Adipose tissue (tissue), 3 donors: Measurements from ENCODE around the gene FILIP1. TPM values are rescaled to one million over a fixed set of nuclear protein-coding genes. Genes with fewer than 3 reads are reported as not detected.

Source experiments
- H3K27ac ChIP-seq: one replicate; pipeline ENCODE4 v1.5.1; 2013; ENCODE audit warnings: low read depth, low read length
- WGBS, 3 donors: extraction: QIAGEN DNeasy Blood & Tissue Kit; methylation state at CpG; one replicate each; pipeline ENCODE4 v1.1.7; 2013; 5-methylcytosine and 5-hydroxymethylcytosine counted together
- polyA plus RNA-seq, 3 donors: library from polyadenylated mRNA; stranded (reverse); fragments of 200-250 nt; gene quantifications; one replicate each; pipeline ENCODE4 v1.2.3, GENCODE V29; 2013
- donor health status: healthy with polysubstance abuse.
- donor health status: Bipolar disorder and iron deficiency.
- donor health status: healthy.

The FILIP1 gene
- polyA plus RNA-seq, 3 donors: 0.81 to 7.1 (median 3.1) TPM

DNA sequence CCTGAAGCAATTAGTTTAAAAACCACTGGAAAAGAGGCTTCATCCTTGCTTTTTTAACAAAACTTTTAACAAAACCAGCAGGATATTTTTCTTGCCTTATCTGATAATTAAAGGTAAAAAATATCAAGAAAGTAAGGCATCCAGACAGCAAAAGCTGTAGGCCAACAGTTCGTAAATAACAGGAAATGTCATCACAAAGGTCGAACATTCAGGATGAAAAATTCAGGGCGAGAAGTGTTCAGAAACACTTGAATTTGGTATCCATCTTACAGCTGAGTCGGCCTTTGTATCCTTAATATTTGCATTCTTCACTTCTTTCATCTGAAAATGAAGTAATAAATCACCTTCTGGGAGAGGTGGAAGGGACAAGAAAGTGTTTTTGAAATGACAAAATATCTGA, 8.2 kb upstream of the FILIP1 start:
- H3K27ac ChIP-seq: no peak overlapping the region
- 61 to 80% (median 65%) methylated on average over 4 of the region's 4 CpGs for WGBS, 3 donors

GRCh38 chr6:75499640-75500039, 6.0 kb upstream of the FILIP1 start:
- H3K27ac ChIP-seq: no peak overlapping the region
- WGBS, 3 donors: 64 to 85% (median 73%) methylated on average over 4 of the region's 4 CpGs

DNA sequence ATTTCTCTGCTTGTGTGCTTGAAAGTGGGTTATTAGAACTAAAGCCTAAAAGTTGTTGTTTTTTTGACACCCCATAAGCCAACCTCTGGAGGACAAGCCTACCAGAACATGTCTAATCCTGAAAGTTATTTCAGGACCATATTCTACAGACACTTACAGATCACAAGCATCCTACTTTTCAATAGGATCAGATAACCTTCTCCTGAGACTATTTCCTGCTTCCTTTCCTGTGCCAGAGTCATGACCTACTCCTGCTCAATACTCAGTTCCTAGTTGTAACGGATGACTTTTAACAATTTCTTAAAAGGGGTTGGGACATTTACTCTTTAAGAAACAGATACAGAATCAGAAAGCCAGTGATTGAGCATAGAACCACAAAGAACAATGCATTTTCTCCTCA, 5.3 kb upstream of the FILIP1 start:
- 42 to 86% (median 67%) methylated on average over 1 of the region's 1 CpG for WGBS, 3 donors
- no peak overlapping the region for H3K27ac ChIP-seq

GRCh38 chr6:75497994-75498393, 4.4 kb upstream of the FILIP1 start:
- no peak overlapping the region for H3K27ac ChIP-seq
- 63 to 73% (median 70%) methylated on average over 3 of the region's 3 CpGs for WGBS, 3 donors

DNA sequence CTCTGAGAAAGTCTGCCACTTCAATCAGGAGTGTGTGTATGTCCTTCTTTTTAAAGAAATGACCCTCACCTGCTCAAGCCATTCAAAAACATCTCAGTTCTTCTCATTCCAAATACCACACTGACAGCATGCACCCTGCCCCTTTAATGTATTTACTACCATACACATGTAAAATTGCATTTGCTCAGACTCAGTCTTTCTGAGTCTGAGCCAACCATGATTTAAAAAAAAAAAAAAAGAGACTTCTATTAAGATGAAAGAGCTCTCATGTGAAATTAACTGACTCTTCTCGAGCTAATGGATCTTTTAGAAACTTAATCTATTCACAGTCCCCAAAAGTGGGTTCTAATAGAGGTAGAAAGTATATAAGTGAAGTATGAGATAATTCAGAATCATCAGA, 1.4 kb upstream of the FILIP1 start:
- H3K27ac ChIP-seq: no peak overlapping the region
- WGBS, 3 donors: 59 to 77% (median 59%) methylated on average over 1 of the region's 1 CpG

GRCh38 chr6:75494290-75494689, 690 bp upstream of the FILIP1 start:
- no peak overlapping the region for H3K27ac ChIP-seq
- WGBS, 3 donors: 64 to 71% (median 69%) methylated on average over 4 of the region's 4 CpGs

GRCh38 chr6:75492386-75493153, 1.0 kb downstream of the FILIP1 start:
- WGBS, 3 donors: 46 to 53% (median 46%) methylated on average over 3 of the region's 3 CpGs
- H3K27ac ChIP-seq: no peak overlapping the region

GRCh38 chr6:75491291-75491690, 2.3 kb downstream of the FILIP1 start:
- 68 to 76% (median 72%) methylated on average over 1 of the region's 1 CpG for WGBS, 3 donors
- no peak overlapping the region for H3K27ac ChIP-seq

GRCh38 chr6:75490706-75491105, 2.9 kb downstream of the FILIP1 start:
- no peak overlapping the region for H3K27ac ChIP-seq
- 63 to 94% (median 71%) methylated on average over 3 of the region's 3 CpGs for WGBS, 3 donors

DNA sequence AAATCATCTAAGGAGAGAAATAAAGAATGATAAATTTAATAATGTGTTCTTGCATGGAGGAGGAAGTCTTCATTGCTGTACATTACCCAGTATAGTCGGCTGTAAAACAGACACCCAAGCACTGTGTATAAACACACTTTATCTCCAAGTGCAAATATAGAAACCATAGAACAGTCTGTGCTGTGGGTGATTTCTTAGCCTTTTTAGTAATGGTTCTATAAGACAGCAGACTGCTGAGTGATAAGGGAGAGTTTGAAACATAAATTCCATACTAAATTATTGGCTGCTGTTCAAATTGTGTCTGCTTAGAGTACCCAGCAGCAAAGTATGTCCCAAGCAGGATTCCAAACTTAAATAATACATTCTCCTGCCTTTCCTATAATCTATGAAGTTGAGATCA, 4.6 kb downstream of the FILIP1 start:
- no peak overlapping the region for H3K27ac ChIP-seq

GRCh38 chr6:75488033-75488432, 5.6 kb downstream of the FILIP1 start:
- 13 to 40% (median 14%) methylated on average over 1 of the region's 1 CpG for WGBS, 3 donors

More for the DNA sequence above, 4.6 kb downstream of the FILIP1 start:
- WGBS, 3 donors: 24 to 46% (median 28%) methylated on average over 1 of the region's 1 CpG

DNA sequence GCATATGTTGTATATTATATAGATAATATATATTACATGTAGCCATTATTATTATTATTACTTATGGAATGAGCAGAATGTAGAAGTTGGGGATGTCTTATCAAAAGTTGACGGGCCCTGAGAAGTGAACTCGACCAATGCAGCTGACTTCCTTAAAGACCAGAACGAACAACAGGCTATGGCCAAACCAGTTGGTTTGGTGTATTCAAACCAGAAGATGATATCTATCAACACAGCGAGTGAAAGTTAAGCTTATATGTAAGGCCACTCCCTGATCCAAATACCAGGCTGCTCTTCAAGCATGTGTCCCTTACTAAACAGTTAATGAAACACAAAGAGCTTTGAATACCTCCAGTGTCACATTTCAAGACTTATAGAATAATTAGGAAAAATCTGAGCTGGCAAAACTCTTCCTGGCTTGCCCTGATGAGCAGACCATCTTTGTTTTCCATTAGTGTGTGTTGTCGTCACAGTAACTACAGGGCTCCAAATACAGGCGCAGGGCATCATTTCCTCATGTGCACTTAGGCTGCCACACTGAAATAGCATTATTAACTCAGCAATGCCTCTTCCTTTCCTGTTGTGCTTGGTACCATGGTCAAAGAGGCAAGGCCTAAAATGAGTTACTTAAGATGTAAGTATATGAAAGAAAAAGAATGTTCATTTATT, 6.6 kb downstream of the FILIP1 start:
- no peak overlapping the region for H3K27ac ChIP-seq
- WGBS, 3 donors: 73 to 88% (median 86%) methylated on average over 6 of the region's 6 CpGs

More at GRCh38 chr6:75488033-75488432, 5.6 kb downstream of the FILIP1 start:
- no peak overlapping the region for H3K27ac ChIP-seq

DNA sequence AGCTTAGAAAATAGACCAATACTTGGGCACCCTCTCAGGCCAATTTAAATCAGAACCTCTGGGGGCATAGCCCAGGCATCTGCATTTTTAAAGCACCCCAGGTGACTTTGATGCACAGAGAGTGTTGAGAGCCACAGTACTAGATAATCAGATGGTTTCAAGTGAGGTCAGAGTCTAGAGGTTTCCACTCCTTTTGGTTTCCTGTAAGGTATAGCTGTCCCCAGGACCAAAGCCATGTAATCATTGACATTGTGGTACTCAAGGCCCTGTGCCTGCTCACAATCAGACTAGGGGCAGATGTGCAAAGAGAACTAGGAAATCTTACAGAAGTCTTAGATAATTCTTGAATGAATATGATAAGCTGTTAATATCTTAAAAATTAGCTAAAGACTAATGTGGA, 9.1 kb downstream of the FILIP1 start:
- H3K27ac ChIP-seq: no peak overlapping the region

DNA sequence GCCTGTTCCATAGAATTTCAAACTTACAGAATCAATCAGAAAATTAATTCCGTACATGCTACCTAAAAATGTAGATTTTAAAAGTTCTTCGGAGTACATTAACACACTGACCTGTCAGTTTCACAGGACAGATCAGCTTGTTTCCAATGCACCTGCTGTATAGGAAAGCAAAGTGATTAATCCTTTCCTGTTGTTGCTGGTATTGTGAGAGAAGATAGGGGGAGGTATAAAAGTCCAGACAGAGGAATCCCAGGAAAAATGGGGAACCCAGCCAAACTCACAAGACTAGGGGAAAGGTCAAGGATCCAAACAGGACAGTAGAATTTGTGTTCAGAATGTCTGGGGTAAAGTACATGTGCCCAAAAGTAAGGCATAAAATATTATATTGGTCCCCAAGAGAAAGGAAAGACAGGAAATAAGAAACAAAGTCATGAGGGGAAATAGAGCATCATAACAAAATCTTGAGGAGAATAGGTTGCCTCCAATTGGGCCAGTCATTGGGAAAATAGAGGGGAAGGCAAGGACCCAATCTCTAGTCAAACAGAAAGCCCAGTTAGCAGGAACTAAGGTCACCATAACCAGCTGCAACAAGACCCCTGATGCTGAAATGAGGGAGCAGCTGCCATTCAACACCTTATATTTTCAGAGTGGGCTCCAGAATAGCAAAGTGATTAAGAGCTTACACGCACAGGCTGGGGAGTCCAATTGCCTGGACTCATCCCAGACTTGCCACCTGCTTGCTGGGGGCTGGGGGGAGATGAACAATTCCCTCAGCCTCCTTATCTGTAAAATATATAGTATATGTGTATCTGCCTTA, 10.3 kb downstream of the FILIP1 start:
- H3K27ac ChIP-seq: no peak overlapping the region
- 62 to 86% (median 67%) methylated on average over 3 of the region's 3 CpGs for WGBS, 3 donors

DNA sequence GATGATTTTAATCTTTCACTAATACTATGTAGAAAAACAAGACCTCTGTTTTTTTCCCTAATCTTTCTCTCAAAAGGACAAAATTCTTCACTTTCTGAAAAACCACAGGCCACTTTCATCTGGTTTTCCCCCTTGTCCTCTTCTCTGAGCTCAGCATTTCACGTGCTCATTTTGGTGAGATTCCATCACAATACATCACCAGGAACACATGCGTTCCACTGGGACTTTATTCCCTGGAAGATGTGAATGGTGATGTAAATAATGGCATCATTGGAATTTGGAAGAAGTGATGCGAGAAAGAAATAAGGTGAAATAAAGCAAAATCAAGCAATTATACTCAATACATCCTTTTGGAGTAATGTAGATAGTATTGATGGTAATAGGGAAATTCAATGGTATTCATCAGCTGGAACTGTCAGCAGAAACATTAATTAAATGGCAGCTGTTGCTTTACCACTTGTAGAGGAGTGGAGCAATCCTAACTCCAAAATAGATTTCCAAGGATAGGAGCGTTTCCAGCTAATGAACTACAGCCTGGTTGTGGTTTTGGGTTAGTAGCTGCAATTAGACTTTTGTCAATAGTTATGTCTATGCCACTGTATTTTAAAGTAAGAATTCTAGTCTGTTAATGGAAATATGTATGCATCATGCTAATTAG, 11.5 kb downstream of the FILIP1 start:
- H3K27ac ChIP-seq: no peak overlapping the region
- WGBS, 3 donors: 58 to 81% (median 59%) methylated on average over 4 of the region's 4 CpGs

DNA sequence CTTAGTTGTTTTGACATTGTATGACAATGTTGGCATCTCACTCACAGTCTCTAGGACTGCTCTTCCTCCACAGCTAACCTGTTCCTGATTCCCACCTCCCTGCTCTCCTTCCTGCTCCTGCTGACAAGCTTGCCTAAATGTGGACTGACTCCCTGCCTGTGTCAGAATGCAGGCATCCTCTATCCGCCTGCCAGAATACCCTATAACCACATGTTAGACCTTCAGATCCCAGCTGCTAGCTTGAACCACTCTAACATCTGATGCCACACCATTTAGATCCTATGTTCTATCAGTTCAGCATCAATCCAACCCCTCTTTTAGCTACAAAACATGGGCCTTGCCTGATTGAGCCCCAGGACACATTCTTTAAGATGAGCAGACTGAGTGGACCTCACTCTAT, 12.2 kb downstream of the FILIP1 start:
- WGBS, 3 donors: 78 to 92% (median 84%) methylated on average over 1 of the region's 1 CpG
- H3K27ac ChIP-seq: no peak overlapping the region

DNA sequence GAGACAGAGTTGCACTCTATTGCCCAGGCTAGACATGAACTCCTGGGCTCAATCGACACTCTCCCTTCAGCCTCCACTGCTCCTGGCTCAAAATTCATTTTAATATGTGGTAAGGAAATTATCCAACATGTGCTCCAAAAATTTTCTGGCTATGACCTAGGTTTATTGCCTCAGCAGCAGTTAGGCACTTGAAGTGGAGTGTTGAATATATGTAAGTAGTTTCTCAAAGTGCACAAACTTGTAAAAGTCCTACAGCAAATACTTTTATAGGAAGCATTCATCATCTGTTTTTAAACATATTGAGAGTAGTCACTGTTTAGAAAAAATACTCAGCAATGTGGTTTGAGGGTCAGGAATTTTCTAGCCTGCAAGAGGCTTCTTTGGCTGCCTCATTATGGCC, 13.2 kb downstream of the FILIP1 start:
- 41 to 64% (median 46%) methylated on average over 1 of the region's 1 CpG for WGBS, 3 donors

DNA sequence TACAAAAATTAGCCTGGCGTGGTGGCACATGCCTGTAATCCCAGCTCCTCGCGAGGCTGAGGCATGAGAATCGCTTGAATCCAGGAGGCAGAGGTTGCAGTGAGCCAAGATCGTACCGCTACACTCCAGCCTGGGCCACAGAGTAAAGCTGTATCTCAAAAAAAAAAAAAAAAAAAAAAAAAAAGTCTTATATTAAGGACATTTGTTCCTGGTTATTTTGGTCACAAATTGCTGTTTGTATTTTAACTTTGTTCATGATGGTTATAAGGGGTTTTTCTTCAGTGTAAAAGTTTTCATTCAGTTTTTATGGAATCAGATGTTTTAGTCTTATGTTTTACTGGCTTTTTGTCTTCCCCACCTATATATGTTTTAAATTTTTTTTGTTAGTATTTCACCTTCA, 13.9 kb downstream of the FILIP1 start:
- H3K27ac ChIP-seq: no peak overlapping the region

More for the DNA sequence above, 13.2 kb downstream of the FILIP1 start:
- H3K27ac ChIP-seq: no peak overlapping the region

GRCh38 chr6:75478929-75479328, 14.7 kb downstream of the FILIP1 start:
- H3K27ac ChIP-seq: no peak overlapping the region

More for the DNA sequence above, 13.9 kb downstream of the FILIP1 start:
- WGBS, 3 donors: 93 to 99% (median 94%) methylated on average over 6 of the region's 6 CpGs
